WERI-Rb-1 (cell line): ENCODE measurements around the gene CSRNP3.
A peak's percentile ranks its signal among the peaks of the same experiment; 100 is the strongest.

Experiments
- DNase-seq: peaks from one replicate; pipeline ENCODE4 v3.0.0-alpha.2; 2020
- H3K27ac ChIP-seq: fragments of 250-450 bp; sonication (Bioruptor Pico); 2 replicates; pipeline ENCODE4 v1.5.1; 2020; ENCODE audit warnings: mild to moderate bottlenecking, moderate library complexity
- H3K27me3 ChIP-seq: fragments of 250-450 bp; sonication (Bioruptor Pico); 2 replicates; pipeline ENCODE4 v1.5.1; 2021; ENCODE audit warnings: mild to moderate bottlenecking, low read depth, moderate library complexity; ENCODE audit not compliant: insufficient read depth, severe bottlenecking
- H3K36me3 ChIP-seq: fragments of 250-450 bp; sonication (Bioruptor Pico); 2 replicates; pipeline ENCODE4 v1.5.1; 2020; ENCODE audit warnings: mild to moderate bottlenecking, moderate library complexity
- H3K4me3 ChIP-seq: 2 replicates; pipeline ENCODE4 v1.5.1; 2011; ENCODE audit warnings: low read depth, mild to moderate bottlenecking, control low read depth, low read length
- H3K9me3 ChIP-seq: fragments of 250-450 bp; sonication (Bioruptor Pico); 2 replicates; pipeline ENCODE4 v1.5.1; 2021; ENCODE audit warnings: mild to moderate bottlenecking, moderate library complexity; ENCODE audit not compliant: severe bottlenecking
- TF ChIP-seq, protein P1 (sequence below): IDR thresholded peaks from 2 replicates; pipeline ENCODE4 v1.5.1; 2011; ENCODE audit warnings: low read depth, mild to moderate bottlenecking, control low read depth, inconsistent platforms, low read length

CSRNP3 gene

DNA sequence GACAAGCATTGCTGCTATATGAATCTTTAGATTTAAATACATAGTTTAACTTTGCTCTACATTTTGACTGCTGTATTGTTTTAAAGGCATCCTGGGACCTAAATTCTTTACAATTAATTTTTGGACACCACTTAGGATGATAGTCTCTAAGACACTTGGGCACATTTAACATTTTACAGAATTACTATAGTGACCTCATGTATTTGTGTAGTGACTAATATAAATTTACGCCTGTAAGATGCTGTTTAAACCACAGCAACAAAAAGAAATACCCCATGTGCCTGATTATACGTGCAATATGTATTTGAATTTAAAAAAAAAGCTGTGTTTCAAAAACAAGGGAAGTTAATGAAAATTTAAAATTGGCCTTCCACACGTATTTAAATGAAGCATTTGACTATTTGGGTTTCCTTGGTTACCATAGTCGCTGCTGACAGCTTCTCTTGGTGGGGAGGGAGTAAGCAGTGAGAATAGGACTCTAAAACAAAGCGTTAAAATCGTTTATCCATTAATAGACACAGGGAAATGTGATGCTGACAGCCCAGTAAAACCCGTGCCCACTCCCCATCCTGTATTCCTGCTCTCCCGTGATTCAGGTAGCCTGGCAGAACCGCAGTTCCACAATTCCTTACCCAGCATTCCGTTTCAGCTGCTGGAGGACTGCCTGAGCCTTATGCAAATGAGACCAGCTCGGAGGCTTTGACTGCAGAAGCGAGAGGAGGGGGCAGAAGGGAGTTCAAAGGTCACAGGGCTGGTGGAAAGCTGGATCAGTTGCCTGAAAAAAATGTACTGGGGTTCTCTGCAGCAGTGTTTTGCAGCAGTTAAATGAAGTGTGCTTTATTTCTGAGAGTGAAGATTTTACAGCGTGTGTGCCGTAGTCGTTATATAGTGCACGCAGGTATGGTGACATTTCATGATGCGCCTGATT is 104.3 kb downstream of the CSRNP3 start:
- TF ChIP-seq, protein P1, sequence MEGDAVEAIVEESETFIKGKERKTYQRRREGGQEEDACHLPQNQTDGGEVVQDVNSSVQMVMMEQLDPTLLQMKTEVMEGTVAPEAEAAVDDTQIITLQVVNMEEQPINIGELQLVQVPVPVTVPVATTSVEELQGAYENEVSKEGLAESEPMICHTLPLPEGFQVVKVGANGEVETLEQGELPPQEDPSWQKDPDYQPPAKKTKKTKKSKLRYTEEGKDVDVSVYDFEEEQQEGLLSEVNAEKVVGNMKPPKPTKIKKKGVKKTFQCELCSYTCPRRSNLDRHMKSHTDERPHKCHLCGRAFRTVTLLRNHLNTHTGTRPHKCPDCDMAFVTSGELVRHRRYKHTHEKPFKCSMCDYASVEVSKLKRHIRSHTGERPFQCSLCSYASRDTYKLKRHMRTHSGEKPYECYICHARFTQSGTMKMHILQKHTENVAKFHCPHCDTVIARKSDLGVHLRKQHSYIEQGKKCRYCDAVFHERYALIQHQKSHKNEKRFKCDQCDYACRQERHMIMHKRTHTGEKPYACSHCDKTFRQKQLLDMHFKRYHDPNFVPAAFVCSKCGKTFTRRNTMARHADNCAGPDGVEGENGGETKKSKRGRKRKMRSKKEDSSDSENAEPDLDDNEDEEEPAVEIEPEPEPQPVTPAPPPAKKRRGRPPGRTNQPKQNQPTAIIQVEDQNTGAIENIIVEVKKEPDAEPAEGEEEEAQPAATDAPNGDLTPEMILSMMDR, result no peak
- H3K27ac ChIP-seq, result no peak overlapping the region
- H3K4me3 ChIP-seq, result peak overlapping the region; percentile 43
- no peaks in the 10 kb centered on the region for H3K9me3 ChIP-seq
- H3K36me3 ChIP-seq, result no peaks in the 10 kb centered on the region
- DNase-seq, result peak; percentile 79
- no peaks in the 10 kb centered on the region for H3K27me3 ChIP-seq

DNA sequence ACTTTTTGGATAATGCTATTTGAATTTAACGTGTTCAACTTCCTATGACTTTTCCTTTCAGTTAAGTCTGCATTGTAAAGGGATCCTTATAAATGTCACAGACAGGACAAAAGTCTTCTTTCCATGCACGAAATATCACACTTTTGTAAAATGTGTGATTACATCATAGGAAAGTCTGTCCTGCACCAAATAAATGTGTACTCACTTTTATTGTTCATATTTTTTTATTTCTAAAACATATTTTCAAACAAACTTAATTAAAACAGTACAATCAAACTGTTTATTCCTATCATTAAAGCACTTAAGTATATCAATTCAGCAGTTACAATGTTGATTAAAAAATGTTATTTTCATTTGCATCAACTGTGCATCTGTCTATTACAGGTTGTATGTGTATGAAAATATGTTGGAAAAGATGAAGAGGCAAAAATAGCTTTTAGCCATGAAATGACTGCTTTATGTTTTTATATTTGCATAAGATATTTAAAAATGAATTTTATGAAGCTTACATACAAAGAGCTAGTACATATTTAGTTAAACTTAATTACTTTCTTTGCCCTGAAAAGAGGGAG is 105.6 kb downstream of the CSRNP3 start:
- Histone ChIP-seq H3K27ac (no peak overlapping the region; the same call in 1 of the 2 replicates), H3K36me3 (no peaks in the 10 kb centered on the region), H3K9me3 (no peaks in the 10 kb centered on the region), H3K4me3 (no peak overlapping the region), H3K27me3 (no peaks in the 10 kb centered on the region)
- DNase-seq, result no peak
- TF ChIP-seq, protein P1, result no peak

DNA sequence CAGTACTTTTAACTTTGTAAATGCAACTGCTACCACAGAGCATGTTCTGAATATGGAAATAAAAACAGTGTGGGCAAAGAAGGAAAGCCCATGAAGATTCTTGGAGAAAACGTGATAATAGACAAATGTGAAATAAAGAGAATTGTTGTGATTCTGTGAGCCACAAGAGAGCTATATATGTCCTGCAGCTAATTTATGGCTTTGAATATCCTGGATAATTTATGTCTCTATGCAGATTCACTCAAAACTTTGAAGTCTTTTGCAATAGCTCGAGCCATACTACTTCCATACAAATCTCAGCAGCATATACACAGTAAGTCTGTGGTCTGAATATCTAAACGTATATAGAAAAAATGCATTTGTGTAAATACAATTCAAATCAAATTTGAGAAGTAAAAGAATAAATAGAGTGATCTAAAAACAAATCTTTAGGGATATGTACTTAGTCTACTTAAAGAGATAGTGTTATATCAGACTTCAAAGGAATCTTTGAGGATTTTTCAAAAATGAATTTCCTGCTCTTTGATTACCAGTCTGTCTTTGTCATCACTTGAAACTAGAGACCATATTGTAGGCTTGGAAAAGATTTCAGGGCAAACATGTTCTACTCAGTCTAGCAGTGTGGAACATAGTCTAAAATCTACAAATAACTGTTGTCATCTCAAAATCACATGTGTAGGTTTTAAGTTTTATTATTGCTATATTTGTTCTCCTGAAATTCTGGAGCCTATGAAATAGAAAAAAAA is 107.1 kb downstream of the CSRNP3 start:
- no peaks in the 10 kb centered on the region for H3K27me3 ChIP-seq
- H3K9me3 ChIP-seq, result no peaks in the 10 kb centered on the region
- no peak for DNase-seq
- no peak overlapping the region for H3K4me3 ChIP-seq
- TF ChIP-seq, protein P1, result no peak
- H3K36me3 ChIP-seq, result no peaks in the 10 kb centered on the region
- no peak overlapping the region for H3K27ac ChIP-seq

DNA sequence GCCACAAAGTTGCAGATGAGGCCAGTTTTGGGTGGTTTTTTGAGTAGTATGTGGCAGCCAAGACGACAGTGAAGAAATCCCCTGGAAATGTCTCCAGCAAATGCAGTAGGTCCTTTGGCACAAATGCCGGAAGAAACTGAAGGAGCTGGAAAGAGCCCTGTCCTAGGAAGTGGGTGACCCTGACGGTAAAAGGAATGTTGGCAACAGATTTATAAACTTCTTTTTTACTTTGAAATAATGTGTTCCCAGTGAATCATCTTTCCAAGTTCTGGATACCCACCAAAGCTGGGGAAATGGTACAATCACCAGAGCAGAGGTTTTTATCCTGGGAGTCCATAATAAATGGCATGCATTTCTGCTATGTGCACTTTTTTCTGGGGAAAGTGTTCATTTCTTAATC is 112.9 kb downstream of the CSRNP3 start:
- TF ChIP-seq, protein P1, result no peak
- no peaks in the 10 kb centered on the region for H3K36me3 ChIP-seq
- no peak overlapping the region for H3K4me3 ChIP-seq
- no peak for DNase-seq
- H3K9me3 ChIP-seq, result no peaks in the 10 kb centered on the region
- H3K27me3 ChIP-seq, result no peaks in the 10 kb centered on the region
- H3K27ac ChIP-seq, result no peak overlapping the region

- Histone ChIP-seq H3K36me3 (no peaks in the 10 kb centered on the region), H3K4me3 (no peak overlapping the region), H3K27me3 (no peaks in the 10 kb centered on the region), H3K9me3 (no peaks in the 10 kb centered on the region), H3K27ac (no peak overlapping the region)
- no peak for DNase-seq
- TF ChIP-seq, protein P1, result no peak
These were observed 113.5 kb downstream of the CSRNP3 start for GRCh38 chr2:165582863-165583506.
